ENCODE measurements around the gene RAP1GAP. TPM values are rescaled to one million over a fixed set of nuclear protein-coding genes. Genes with fewer than 3 reads are reported as not detected.

The RAP1GAP gene
- total RNA-seq, 1 donor from 2014 or later, result 2.6 TPM

DNA sequence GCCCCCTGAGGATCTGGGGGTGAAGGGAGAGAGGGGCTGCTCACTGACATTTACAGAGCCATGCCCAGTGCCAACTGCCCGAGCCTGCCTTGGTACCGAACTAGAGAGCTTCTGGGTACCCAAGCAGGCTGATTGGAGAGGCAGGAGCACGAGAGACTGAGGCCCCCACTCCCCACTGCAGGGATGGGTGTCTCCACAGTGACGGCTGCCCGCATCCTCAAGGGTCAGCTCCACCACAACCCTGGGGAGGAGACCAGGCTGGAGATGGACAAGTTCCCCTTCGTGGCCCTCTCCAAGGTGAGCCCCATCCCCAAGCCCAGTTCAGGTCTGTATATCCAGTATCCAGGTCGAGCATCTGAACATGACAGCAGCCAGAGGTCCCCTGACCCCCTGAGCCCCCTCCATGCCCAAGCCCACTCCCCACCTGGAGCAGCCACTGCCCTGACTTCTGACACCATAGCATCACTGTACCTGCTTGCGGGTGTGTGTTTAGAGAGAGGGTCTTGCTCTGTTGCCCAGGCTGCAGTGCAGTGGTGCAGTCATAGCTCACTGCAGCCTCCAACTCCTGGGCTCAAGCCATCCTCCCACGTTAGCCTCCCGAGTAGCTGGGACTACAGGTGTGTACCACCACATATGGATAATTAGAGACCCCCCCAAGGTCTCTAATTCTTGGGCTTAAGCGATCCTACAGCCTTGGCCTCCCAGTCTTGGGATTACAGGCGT is 108.1 kb downstream of the RAP1GAP start:
- Histone ChIP-seq H3K4me2 (no peak overlapping the region), H2AFZ (replicated peaks) (no peak overlapping the region), H3K4me1 (no peaks in the 10 kb centered on the region), H3K36me3 (no peaks in the 10 kb centered on the region), H3K79me2 (ENCODE audit: low read depth) (no peaks in the 10 kb centered on the region), H4K20me1 (ENCODE audit: low read depth) (peaks cover 18% of the 10 kb centered on the region), H3K27ac (no peak overlapping the region), H3F3A (ENCODE audit: low read depth) (no peaks in the 10 kb centered on the region), H3K4me3 (no peak overlapping the region), H3K27me3 (no peaks in the 10 kb centered on the region), H3K9me3 (ENCODE audit: low read depth) (no peaks in the 10 kb centered on the region), H3K9ac (no peak overlapping the region)
- TF ChIP-seq, protein P1, sequence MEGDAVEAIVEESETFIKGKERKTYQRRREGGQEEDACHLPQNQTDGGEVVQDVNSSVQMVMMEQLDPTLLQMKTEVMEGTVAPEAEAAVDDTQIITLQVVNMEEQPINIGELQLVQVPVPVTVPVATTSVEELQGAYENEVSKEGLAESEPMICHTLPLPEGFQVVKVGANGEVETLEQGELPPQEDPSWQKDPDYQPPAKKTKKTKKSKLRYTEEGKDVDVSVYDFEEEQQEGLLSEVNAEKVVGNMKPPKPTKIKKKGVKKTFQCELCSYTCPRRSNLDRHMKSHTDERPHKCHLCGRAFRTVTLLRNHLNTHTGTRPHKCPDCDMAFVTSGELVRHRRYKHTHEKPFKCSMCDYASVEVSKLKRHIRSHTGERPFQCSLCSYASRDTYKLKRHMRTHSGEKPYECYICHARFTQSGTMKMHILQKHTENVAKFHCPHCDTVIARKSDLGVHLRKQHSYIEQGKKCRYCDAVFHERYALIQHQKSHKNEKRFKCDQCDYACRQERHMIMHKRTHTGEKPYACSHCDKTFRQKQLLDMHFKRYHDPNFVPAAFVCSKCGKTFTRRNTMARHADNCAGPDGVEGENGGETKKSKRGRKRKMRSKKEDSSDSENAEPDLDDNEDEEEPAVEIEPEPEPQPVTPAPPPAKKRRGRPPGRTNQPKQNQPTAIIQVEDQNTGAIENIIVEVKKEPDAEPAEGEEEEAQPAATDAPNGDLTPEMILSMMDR (IDR thresholded peaks at IDR 0.05), result no peak
- TF ChIP-seq EZH2 (IDR thresholded peaks at IDR 0.05), result no peak
- TF ChIP-seq EZH2phosphoT487 (IDR thresholded peaks at IDR 0.05), result no peak
- Mint-ChIP-seq H3K27ac (no peak overlapping the region), H3K27me3 (ENCODE audit: insufficient read depth, low read depth) (peaks cover 4% of the 10 kb centered on the region), H3K9me3 (no peaks in the 10 kb centered on the region), H3K4me1 (peaks cover 8% of the 10 kb centered on the region), H3K36me3 (no peaks in the 10 kb centered on the region), H3K4me3 (no peak overlapping the region)
- DNase-seq (ENCODE audit: low spot score), result no peak

DNA sequence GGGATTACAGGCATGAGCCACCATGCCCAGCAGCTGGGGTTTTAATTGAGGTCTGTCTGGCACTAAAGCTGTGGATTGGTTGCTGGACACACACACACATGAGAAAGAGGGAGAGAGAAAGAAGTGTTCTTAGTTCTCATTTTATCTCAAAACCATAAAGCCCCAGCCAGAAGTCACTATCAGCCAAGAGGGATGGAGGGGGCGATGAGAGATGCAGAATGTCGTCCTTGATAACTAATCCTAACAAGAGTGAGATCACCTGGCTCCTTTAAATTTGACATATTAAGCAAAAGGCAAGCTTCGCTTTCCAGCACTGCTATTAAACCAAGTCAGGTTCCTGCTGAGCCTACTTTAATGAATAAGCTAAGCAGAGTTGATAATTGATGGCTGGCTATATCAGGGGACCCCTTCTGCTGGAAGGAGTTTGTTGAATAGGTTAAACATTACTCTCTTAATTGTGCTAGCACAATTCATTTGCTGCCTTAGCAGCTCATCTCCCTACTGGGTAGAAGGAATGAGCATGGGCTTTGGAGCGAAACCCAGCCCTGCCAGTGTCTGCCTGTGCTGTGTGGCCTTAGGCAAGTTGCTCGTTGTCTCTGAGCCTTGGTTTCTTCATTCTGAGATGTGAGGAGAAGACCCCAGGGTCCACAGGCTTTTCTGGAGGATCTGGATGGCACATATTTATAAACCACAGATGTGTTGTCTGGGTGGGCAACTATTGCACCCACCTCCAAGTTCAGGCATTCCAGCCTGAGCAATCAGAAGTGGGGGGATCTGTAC is 109.2 kb downstream of the RAP1GAP start:
- Histone ChIP-seq H3K9ac (no peak overlapping the region), H3K79me2 (ENCODE audit: low read depth) (no peaks in the 10 kb centered on the region), H3K4me2 (no peak overlapping the region), H3K36me3 (no peaks in the 10 kb centered on the region), H3F3A (ENCODE audit: low read depth) (no peaks in the 10 kb centered on the region), H3K4me1 (no peaks in the 10 kb centered on the region), H3K27me3 (no peaks in the 10 kb centered on the region), H3K27ac (no peak overlapping the region), H2AFZ (replicated peaks) (no peak overlapping the region), H3K4me3 (no peak overlapping the region), H4K20me1 (ENCODE audit: low read depth) (peaks cover 18% of the 10 kb centered on the region), H3K9me3 (ENCODE audit: low read depth) (no peaks in the 10 kb centered on the region)
- no peak for TF ChIP-seq EZH2phosphoT487 (IDR thresholded peaks at IDR 0.05)
- TF ChIP-seq EZH2 (IDR thresholded peaks at IDR 0.05), result no peak
- TF ChIP-seq, protein P1 (IDR thresholded peaks at IDR 0.05), result no peak
- Mint-ChIP-seq H3K27ac (no peak overlapping the region), H3K36me3 (no peaks in the 10 kb centered on the region), H3K9me3 (no peaks in the 10 kb centered on the region), H3K27me3 (ENCODE audit: insufficient read depth, low read depth) (peaks cover 4% of the 10 kb centered on the region), H3K4me3 (no peak overlapping the region), H3K4me1 (no peaks in the 10 kb centered on the region)
- no peak for DNase-seq (ENCODE audit: low spot score)

DNA sequence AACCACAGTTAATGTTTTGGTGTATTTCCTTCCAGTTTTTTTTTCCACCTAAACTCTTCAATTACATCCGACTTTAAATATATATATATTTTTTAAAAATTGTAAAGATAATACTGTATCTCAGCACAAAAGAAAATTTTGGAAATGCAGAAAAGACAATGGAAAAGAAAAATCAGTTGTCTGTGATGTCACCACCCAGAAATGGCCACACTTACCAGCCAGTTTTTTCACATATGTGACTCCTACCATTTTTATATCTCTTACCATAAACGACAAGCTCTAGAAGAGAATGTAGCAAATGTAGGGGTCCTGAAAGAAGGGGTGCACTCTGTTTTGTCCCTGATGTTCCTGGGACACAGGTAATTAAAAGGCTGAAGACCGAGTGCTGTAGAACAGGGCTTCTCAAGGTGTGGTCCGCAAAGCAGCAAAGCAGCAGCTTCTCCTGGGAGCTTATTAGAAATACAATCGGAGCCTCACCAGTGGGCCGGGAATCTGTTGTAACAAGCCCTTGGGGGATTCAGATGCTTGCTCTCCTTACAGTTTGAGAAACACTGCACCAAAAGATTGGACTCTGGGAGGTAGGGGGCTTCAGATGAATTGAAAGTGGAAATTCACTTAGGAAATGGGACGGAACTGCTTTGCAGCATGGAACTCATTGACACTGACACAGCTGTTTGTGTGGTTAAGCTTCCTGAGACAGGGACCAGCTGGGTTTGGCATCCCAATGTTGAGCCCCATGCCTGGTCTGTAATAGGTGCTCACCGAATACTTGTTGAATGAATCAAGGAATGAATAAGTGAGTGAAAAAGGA is 115.8 kb downstream of the RAP1GAP start:
- Histone ChIP-seq H4K20me1 (ENCODE audit: low read depth) (peaks cover 34% of the 10 kb centered on the region), H3K4me2 (peak overlapping the region; percentile 4), H3K4me3 (no peak overlapping the region), H3F3A (ENCODE audit: low read depth) (peaks cover 4% of the 10 kb centered on the region), H2AFZ (replicated peaks) (no peak overlapping the region), H3K9me3 (ENCODE audit: low read depth) (no peaks in the 10 kb centered on the region), H3K36me3 (no peaks in the 10 kb centered on the region), H3K79me2 (ENCODE audit: low read depth) (peaks cover 9% of the 10 kb centered on the region), H3K4me1 (peaks cover 7% of the 10 kb centered on the region), H3K27ac (no peak overlapping the region), H3K27me3 (no peaks in the 10 kb centered on the region), H3K9ac (no peak overlapping the region)
- H3K4me1 Mint-ChIP-seq, result peaks cover 6% of the 10 kb centered on the region
- H3K27ac Mint-ChIP-seq, result no peak overlapping the region
- DNase-seq (ENCODE audit: low spot score), result no peak
- no peaks in the 10 kb centered on the region for H3K9me3 Mint-ChIP-seq
- TF ChIP-seq, protein P1 (IDR thresholded peaks at IDR 0.05), result no peak
- no peak for TF ChIP-seq EZH2phosphoT487 (IDR thresholded peaks at IDR 0.05)
- no peak for TF ChIP-seq EZH2 (IDR thresholded peaks at IDR 0.05)
- H3K36me3 Mint-ChIP-seq, result no peaks in the 10 kb centered on the region
- no peak overlapping the region for H3K4me3 Mint-ChIP-seq
- H3K27me3 Mint-ChIP-seq (ENCODE audit: insufficient read depth, low read depth), result peaks cover 4% of the 10 kb centered on the region
